Endothelial cell of umbilical vein (primary cell): ENCODE results near the gene TMEM183A. TPM values are rescaled to one million over a fixed set of nuclear protein-coding genes. Genes with fewer than 3 reads are reported as not detected.
"Not testable (repeated sequence)": the region's sequence is repeated elsewhere in the genome, so short reads cannot be mapped to it uniquely, and the experiment has no call there.

ENCODE experiments used
- BruUV-seq: library from RNA; stranded (reverse); fragments of 400-500 nt; replicated peaks from 2 replicates; lab custom pipeline; 2021; lab: Mats Ljungman, UMichigan
- CTCF ChIA-PET: fragments of 300-600, 350-600 bp; sonication (Branson Sonifier 250); formaldehyde crosslinking; loops from one replicate; lab custom pipeline; 2021; ENCODE audit warnings: antibody characterized with exemption, inconsistent platforms; lab: Charles Lee
- POLR2A ChIA-PET: fragments of 300-600, 350-600 bp; sonication (Branson Sonifier 250); formaldehyde crosslinking; loops from one replicate; lab custom pipeline; 2021; ENCODE audit warnings: antibody characterized with exemption, inconsistent platforms; lab: Charles Lee
- DNase-seq: peaks from one replicate; pipeline ENCODE4 v3.0.0-alpha.2; 2011; ENCODE audit warnings: low read depth, low spot score
- FAIRE-seq: peaks from 2 replicates; lab custom pipeline; 2011; peaks lifted over from hg19 to GRCh38; lab: Jason Lieb, UNC
- H2AFZ ChIP-seq: 2 replicates; pipeline ENCODE4 v1.6.0; 2012; ENCODE audit warnings: low read depth, low read length, control low read depth, inconsistent platforms
- H3K27ac ChIP-seq: 2 replicates; pipeline ENCODE4 v1.5.1; 2011; ENCODE audit warnings: low read depth, mild to moderate bottlenecking, control low read depth, low read length, moderate library complexity; ENCODE audit not compliant: insufficient read depth
- H3K27me3 ChIP-seq, 2 experiments: 2 replicates each; pipeline versions ENCODE4 v1.6.0 to v1.6.1; 2011; ENCODE audit warnings: low read length in 2 of 2, mixed read lengths in 1 of 2; ENCODE audit not compliant: control insufficient read depth in 2 of 2, insufficient read depth in 2 of 2
- H3K36me3 ChIP-seq, 2 experiments: 2 replicates in 1 of 2; 3 replicates in 1 of 2; pipeline ENCODE4 v1.5.1; 2011; ENCODE audit warnings: low read length in 2 of 2, mild to moderate bottlenecking in 1 of 2, moderate library complexity in 1 of 2; ENCODE audit not compliant: control insufficient read depth in 2 of 2, insufficient read depth in 2 of 2; ENCODE audit errors: extremely low read depth in 1 of 2
- H3K4me1 ChIP-seq: 3 replicates; pipeline ENCODE4 v1.5.1; 2011; ENCODE audit warnings: mild to moderate bottlenecking, low read length; ENCODE audit not compliant: control insufficient read depth, insufficient read depth; ENCODE audit errors: extremely low read depth
- H3K4me2 ChIP-seq: 2 replicates; pipeline ENCODE4 v1.6.1; 2011; ENCODE audit warnings: low read length, control low read depth, mixed read lengths; ENCODE audit not compliant: insufficient read depth
- H3K4me3 ChIP-seq, 3 experiments: fragments of 200-600 bp in 1 of 3; sonication (generic), shearing (Covaris generic) in 1 of 3; replicated peaks in 1 of 3; 2 replicates each; pipeline ENCODE4 v1.5.1; 2011 to 2016; ENCODE audit warnings: control low read depth in 3 of 3, low read length in 3 of 3, mild to moderate bottlenecking in 2 of 3, inconsistent platforms in 1 of 3, low read depth in 1 of 3, moderate library complexity in 1 of 3; ENCODE audit not compliant: insufficient read depth in 1 of 3
- H3K79me2 ChIP-seq: 2 replicates; pipeline ENCODE4 v1.6.0; 2012; ENCODE audit warnings: low read length, inconsistent platforms; ENCODE audit not compliant: control insufficient read depth, insufficient read depth
- H3K9ac ChIP-seq: replicated peaks from 2 replicates; pipeline ENCODE3; 2011; ENCODE audit warnings: low read length, control low read depth; ENCODE audit not compliant: insufficient read depth; ENCODE audit errors: extremely low read depth
- H3K9me1 ChIP-seq: replicated peaks from 3 replicates; pipeline ENCODE4 v1.6.0; 2011; ENCODE audit warnings: mild to moderate bottlenecking, low read length; ENCODE audit not compliant: control insufficient read depth, insufficient read depth; ENCODE audit errors: extremely low read depth
- H3K9me3 ChIP-seq: replicated peaks from 2 replicates; pipeline ENCODE4 v1.5.1; 2012; ENCODE audit warnings: low read length, inconsistent platforms; ENCODE audit not compliant: control insufficient read depth, insufficient read depth
- H4K20me1 ChIP-seq: replicated peaks from 2 replicates; pipeline ENCODE3; 2011; ENCODE audit warnings: mild to moderate bottlenecking, low read length; ENCODE audit not compliant: control insufficient read depth, insufficient read depth; ENCODE audit errors: extremely low read depth
- EZH2 ChIP-seq: IDR thresholded peaks from 2 replicates; pipeline ENCODE4 v1.6.1; 2012; ENCODE audit warnings: borderline replicate concordance, low read depth, mild to moderate bottlenecking, moderate library complexity, low read length, inconsistent platforms; ENCODE audit not compliant: severe bottlenecking
- FOS ChIP-seq: IDR thresholded peaks from 2 replicates; pipeline ENCODE4 v1.6.1; 2011; ENCODE audit warnings: mild to moderate bottlenecking, low read length, moderate library complexity, borderline replicate concordance; ENCODE audit not compliant: insufficient read depth
- GATA2 ChIP-seq: IDR thresholded peaks from 2 replicates; pipeline ENCODE4 v1.7.0; 2011; ENCODE audit warnings: low read depth, mild to moderate bottlenecking, moderate library complexity, mixed read lengths, low read length; ENCODE audit not compliant: insufficient read length, insufficient read depth
- JUN ChIP-seq: IDR thresholded peaks from 2 replicates; pipeline ENCODE4 v1.6.1; 2011; ENCODE audit warnings: borderline replicate concordance, low read depth; ENCODE audit not compliant: insufficient read length, insufficient read depth
- MYC ChIP-seq: IDR thresholded peaks from one replicate; pipeline ENCODE4 v1.6.1; 2011; ENCODE audit warnings: mild to moderate bottlenecking, low read depth, low read length
- POLR2A ChIP-seq: IDR thresholded peaks from 2 replicates; pipeline ENCODE4 v1.6.1; 2012; ENCODE audit warnings: low read depth, mild to moderate bottlenecking, control low read depth, low read length
- POLR2AphosphoS5 ChIP-seq: IDR thresholded peaks from 2 replicates; pipeline ENCODE4 v1.6.1; 2012; ENCODE audit warnings: low read depth, mild to moderate bottlenecking, control low read depth, low read length, moderate library complexity; ENCODE audit not compliant: insufficient read depth
- dilution Hi-C: fragments of 300-500 bp; cut with MboI; formaldehyde crosslinking; loops from one replicate; pipeline ENCODE4 v1.15.0; 2019; ENCODE audit warnings: low sequenced_read_pairs; ENCODE audit not compliant: extremely low pct_ligation_motif_present
- intact Hi-C: fragments of 100-400 bp; cut with micrococcal nuclease; formaldehyde crosslinking; loops from one replicate; pipeline ENCODE4 v1.10.0; 2022
- polyA plus RNA-seq, 4 experiments: library from polyadenylated mRNA; depleted of rRNA in 3 of 4; stranded (reverse) in 3 of 4; unstranded in 1 of 4; fragments of >200 nt; gene quantifications; 2 replicates each; pipeline versions ENCODE4 v1.2.1 to v1.2.3, GENCODE V29; 2011 to 2012; ENCODE audit warnings: missing spikeins in 1 of 4
- total RNA-seq: library from RNA; stranded (reverse); gene quantifications from 2 replicates; pipeline ENCODE4 v1.2.3, GENCODE V29; 2021
- TF ChIP-seq, protein P1 (sequence below), 2 donors: IDR thresholded peaks; 1 replicate in 1 of 2; 2 replicates in 1 of 2; pipeline ENCODE4 v1.5.1; 2011; ENCODE audit warnings: low read length in 2 of 2, mild to moderate bottlenecking in 2 of 2, moderate library complexity in 2 of 2, control low read depth in 1 of 2, inconsistent platforms in 1 of 2, low read depth in 1 of 2; ENCODE audit not compliant: insufficient read depth in 1 of 2; ENCODE audit errors: extremely low read depth in 1 of 2
- TF ChIP-seq, protein P2 (sequence below): IDR thresholded peaks from 2 replicates; pipeline ENCODE4 v1.6.1; 2011; ENCODE audit not compliant: insufficient read depth, insufficient read length

TMEM183A gene
- total and polyA plus RNA-seq, 2 donors (not counting 3 experiments of a cell fraction or from before 2014, with no cell fraction given), result 59.4 to 110 TPM

DNA sequence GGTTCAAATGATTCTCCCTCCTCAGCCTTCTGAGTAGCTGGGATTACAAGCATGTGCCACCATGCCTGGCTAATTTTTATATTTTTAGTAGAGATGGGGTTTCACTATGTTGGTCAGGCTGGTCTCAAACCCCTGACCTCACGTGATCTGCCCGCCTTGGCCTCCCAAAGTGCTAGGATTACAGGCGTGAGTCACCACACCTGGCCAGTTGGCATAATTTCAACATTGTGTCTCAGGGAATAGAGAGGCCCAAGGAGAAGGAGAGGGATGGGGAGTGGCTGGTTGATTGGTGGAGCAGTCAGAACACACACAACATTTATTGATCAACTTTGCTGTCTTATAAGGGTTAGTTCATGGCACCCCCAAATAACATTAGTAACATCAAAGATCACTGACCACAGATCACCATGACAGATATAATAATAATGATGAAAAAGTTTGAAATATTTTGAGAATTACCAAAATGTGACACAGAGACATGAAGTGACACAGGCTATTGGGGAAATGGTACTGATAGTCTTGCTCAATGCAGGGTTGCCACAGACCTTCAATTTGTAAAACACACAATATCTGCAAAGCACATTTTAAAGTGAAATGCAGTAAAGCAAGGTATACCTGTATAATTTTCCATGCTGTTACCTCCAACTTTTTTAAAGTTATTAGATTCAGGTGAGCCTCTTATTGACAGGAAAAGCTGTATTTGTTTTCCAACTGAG, 24.3 kb upstream of the TMEM183A start:
- H3K9ac ChIP-seq, result no peak overlapping the region
- no peaks in the 10 kb centered on the region for H3K36me3 ChIP-seq
- no peaks in the 10 kb centered on the region for H3K9me1 ChIP-seq
- H4K20me1 ChIP-seq, result no peaks in the 10 kb centered on the region
- FAIRE-seq (no peak), DNase-seq (no peak)
- ChIA-PET CTCF (interaction anchor here (0.8 kb wide), 1 partner anchor 10 kb away, joined by 3 read pairs; no protein-coding TSS in a partner anchor), POLR2A (no interaction called here)
- peaks cover 17 to 26% of the 10 kb centered on the region in 2 experiments for H3K27me3 ChIP-seq
- intact Hi-C loops (no loop called here), dilution Hi-C loops (no loop called here)
- H3K4me2 ChIP-seq, result no peak overlapping the region
- TF ChIP-seq MYC (no peak), POLR2A (no peak), JUN (no peak), GATA2 (no peak), POLR2AphosphoS5 (no peak), FOS (no peak), EZH2 (no peak)
- TF ChIP-seq, protein P1, sequence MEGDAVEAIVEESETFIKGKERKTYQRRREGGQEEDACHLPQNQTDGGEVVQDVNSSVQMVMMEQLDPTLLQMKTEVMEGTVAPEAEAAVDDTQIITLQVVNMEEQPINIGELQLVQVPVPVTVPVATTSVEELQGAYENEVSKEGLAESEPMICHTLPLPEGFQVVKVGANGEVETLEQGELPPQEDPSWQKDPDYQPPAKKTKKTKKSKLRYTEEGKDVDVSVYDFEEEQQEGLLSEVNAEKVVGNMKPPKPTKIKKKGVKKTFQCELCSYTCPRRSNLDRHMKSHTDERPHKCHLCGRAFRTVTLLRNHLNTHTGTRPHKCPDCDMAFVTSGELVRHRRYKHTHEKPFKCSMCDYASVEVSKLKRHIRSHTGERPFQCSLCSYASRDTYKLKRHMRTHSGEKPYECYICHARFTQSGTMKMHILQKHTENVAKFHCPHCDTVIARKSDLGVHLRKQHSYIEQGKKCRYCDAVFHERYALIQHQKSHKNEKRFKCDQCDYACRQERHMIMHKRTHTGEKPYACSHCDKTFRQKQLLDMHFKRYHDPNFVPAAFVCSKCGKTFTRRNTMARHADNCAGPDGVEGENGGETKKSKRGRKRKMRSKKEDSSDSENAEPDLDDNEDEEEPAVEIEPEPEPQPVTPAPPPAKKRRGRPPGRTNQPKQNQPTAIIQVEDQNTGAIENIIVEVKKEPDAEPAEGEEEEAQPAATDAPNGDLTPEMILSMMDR (IDR thresholded peaks at IDR 0.05; ENCODE audit: extremely low read depth in 1 of 2, insufficient read depth in 1 of 2, low read depth in 1 of 2, low read length in 2 of 2), result no peak
- TF ChIP-seq, protein P2, sequence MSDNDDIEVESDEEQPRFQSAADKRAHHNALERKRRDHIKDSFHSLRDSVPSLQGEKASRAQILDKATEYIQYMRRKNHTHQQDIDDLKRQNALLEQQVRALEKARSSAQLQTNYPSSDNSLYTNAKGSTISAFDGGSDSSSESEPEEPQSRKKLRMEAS, result no peak
- H3K4me3 ChIP-seq, result no peak overlapping the region
- H3K27ac ChIP-seq, result no peak overlapping the region
- no TSS peak for BruUV-seq
- H3K9me3 ChIP-seq, result no peaks in the 10 kb centered on the region
- H3K4me1 ChIP-seq, result no peaks in the 10 kb centered on the region
- H2AFZ ChIP-seq, result no peak overlapping the region
- H3K79me2 ChIP-seq, result no peaks in the 10 kb centered on the region

DNA sequence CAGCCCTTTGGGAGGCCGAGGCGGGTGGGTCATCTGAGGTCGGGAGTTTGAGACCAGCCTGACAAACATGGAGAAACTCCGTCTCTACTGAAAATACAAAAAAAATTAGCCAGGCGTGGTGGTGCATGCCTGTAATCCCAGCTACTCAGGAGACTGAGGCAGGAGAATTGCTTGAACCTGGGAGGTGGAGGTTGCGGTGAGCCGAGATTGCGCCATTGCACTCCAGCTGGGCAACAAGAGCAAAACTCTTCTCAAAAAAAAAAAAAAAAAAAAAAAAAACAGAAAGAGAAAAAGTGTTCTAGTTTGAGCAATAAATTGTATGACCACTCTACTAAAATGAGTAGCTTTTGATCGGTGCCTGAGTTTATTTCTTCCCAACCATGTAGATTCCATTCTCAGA, 21.1 kb upstream of the TMEM183A start:
- DNase-seq, H3K4me1 ChIP-seq, H3K4me3 ChIP-seq, BruUV-seq, H2AFZ ChIP-seq, H3K9me3 ChIP-seq, H4K20me1 ChIP-seq, POLR2A ChIA-PET, H3K9ac ChIP-seq, H3K4me2 ChIP-seq, FAIRE-seq, H3K9me1 ChIP-seq, H3K79me2 ChIP-seq, intact Hi-C loops, H3K36me3 ChIP-seq, H3K27ac ChIP-seq, dilution Hi-C loops: not testable (repeated sequence)
- peaks cover 4 to 26% of the 10 kb centered on the region in 2 experiments for H3K27me3 ChIP-seq
- CTCF ChIA-PET, result interaction anchor here (0.7 kb wide), 1 partner anchor 49 kb away, joined by 3 read pairs; no protein-coding TSS in a partner anchor
